ENCODE measurements around the gene NPTN. TPM values are rescaled to one million over a fixed set of nuclear protein-coding genes. Genes with fewer than 3 reads are reported as not detected.

NPTN gene
- total and polyA plus RNA-seq, 2 of the 13 experiments (the other 11 are each of a cell fraction or from before 2014, with no cell fraction given) = 78.0 to 110 TPM

DNA sequence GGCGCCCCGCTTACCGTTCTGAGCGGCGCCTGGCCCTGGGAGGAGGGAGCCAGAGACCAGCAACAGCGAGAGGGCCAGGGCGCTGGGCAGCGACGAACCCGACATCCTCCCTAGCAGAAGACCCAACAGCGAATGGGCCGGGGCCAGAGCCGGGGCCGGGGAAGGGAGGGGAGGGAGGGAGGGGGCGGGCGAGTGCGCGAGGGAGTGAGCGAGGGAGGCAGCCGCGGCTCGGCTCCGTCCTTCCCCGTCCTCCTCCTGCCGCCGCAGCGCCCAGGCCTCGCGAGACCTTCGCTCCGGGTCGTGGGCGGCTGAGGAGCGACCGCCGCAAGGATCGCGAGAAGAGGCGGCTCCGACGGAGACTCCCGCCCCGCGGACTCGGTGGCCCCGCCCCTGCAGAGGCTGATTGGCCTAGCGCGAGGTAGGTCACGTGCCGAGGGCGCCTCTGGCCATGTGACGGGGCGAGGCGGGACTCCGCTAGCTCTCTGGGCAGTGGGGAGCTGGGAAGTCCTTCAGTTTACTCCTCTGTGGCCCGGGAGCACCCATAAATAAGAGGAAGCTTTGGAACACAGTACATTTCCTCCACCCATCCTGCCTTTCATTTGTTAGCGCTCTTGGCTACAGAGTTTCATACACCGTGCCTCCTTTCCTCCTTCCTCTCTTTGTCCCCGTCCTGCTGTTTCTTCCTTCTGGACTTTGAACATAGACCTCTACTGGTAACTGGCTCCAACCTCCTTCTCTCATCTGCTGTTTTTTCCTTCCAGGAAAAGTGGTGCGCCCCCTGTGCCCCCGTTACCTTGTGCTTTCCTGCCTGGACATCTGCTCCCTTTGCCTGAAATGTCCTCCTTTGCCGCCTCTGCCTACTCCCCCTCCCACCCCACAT is at the start of gene NPTN (continued):
- 0 out of 2 replicates have a peak, but pooled peaks have one; percentile 54 for TF ChIP-seq CREB3 (CRISPR knock-in tag; IDR thresholded peaks at IDR 0.05)
- 0 out of 2 replicates have a peak, but pooled peaks have one; percentile 40 for TF ChIP-seq ZIK1 (CRISPR knock-in tag; IDR thresholded peaks at IDR 0.05; ENCODE audit: borderline replicate concordance, low read depth)
- TF ChIP-seq ZNF737 (CRISPR knock-in tag; IDR thresholded peaks at IDR 0.05; ENCODE audit: borderline replicate concordance) = no peak
- peak; percentile 73; the same call in 1 of the 2 replicates for TF ChIP-seq ZNF543 (CRISPR knock-in tag; IDR thresholded peaks at IDR 0.05)
- TF ChIP-seq SMAD9 (CRISPR knock-in tag; IDR thresholded peaks at IDR 0.05) = no peak
- TF ChIP-seq BCL6 (CRISPR knock-in tag; IDR thresholded peaks at IDR 0.05) = no peak
- TF ChIP-seq, protein P1, sequence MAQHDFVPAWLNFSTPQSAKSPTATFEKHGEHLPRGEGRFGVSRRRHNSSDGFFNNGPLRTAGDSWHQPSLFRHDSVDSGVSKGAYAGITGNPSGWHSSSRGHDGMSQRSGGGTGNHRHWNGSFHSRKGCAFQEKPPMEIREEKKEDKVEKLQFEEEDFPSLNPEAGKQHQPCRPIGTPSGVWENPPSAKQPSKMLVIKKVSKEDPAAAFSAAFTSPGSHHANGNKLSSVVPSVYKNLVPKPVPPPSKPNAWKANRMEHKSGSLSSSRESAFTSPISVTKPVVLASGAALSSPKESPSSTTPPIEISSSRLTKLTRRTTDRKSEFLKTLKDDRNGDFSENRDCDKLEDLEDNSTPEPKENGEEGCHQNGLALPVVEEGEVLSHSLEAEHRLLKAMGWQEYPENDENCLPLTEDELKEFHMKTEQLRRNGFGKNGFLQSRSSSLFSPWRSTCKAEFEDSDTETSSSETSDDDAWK (CRISPR knock-in tag; IDR thresholded peaks at IDR 0.05) = no peak
- TF ChIP-seq FOXJ3 (CRISPR knock-in tag; IDR thresholded peaks at IDR 0.05; ENCODE audit: borderline replicate concordance) = no peak
- TF ChIP-seq, protein P2, sequence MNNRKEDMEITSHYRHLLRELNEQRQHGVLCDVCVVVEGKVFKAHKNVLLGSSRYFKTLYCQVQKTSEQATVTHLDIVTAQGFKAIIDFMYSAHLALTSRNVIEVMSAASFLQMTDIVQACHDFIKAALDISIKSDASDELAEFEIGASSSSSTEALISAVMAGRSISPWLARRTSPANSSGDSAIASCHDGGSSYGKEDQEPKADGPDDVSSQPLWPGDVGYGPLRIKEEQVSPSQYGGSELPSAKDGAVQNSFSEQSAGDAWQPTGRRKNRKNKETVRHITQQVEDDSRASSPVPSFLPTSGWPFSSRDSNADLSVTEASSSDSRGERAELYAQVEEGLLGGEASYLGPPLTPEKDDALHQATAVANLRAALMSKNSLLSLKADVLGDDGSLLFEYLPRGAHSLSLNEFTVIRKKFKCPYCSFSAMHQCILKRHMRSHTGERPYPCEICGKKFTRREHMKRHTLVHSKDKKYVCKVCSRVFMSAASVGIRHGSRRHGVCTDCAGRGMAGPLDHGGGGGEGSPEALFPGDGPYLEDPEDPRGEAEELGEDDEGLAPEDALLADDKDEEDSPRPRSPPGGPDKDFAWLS (CRISPR knock-in tag; IDR thresholded peaks at IDR 0.05; ENCODE audit: borderline replicate concordance) = no peak
- 0 out of 4 replicates have a peak, but pooled peaks of 1 of the 2 experiments have one; percentile 43 for TF ChIP-seq NR2F1 (CRISPR knock-in tag; IDR thresholded peaks at IDR 0.05)
- TF ChIP-seq ISX (CRISPR knock-in tag; conservative IDR thresholded peaks at IDR 0.05) = no peak
- TF ChIP-seq, protein P3, sequence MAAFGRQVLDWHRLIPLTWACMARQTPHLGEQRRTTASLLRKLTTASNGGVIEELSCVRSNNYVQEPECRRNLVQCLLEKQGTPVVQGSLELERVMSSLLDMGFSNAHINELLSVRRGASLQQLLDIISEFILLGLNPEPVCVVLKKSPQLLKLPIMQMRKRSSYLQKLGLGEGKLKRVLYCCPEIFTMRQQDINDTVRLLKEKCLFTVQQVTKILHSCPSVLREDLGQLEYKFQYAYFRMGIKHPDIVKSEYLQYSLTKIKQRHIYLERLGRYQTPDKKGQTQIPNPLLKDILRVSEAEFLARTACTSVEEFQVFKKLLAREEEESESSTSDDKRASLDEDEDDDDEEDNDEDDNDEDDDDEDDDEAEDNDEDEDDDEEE (CRISPR knock-in tag; IDR thresholded peaks at IDR 0.05) = peak; percentile 54; the same call in 1 of the 2 replicates
- no peak for TF ChIP-seq ZNF564 (CRISPR knock-in tag; IDR thresholded peaks at IDR 0.05)
- no peak for TF ChIP-seq FUBP1 (CRISPR knock-in tag; IDR thresholded peaks at IDR 0.05; ENCODE audit: borderline replicate concordance)
- no peak for TF ChIP-seq ZKSCAN8 (CRISPR knock-in tag; IDR thresholded peaks at IDR 0.05; ENCODE audit: borderline replicate concordance)
- no peak for TF ChIP-seq SMARCC2 (IDR thresholded peaks at IDR 0.05)
- TF ChIP-seq ZNF143 (CRISPR knock-in tag; IDR thresholded peaks at IDR 0.05) = peak; percentile 58; the same call in 1 of the 2 replicates
- TF ChIP-seq ZNF3 (CRISPR knock-in tag; IDR thresholded peaks at IDR 0.05) = no peak
- TF ChIP-seq SPEN (CRISPR knock-in tag; IDR thresholded peaks at IDR 0.05; ENCODE audit: low read depth) = peak; percentile 92; the same call in 1 of the 2 replicates
- TF ChIP-seq NKX3-1 (CRISPR knock-in tag; IDR thresholded peaks at IDR 0.05) = no peak
- no peak for TF ChIP-seq MAFK (conservative IDR thresholded peaks at IDR 0.05 in 1 of 2, IDR thresholded peaks at IDR 0.05 in 1 of 2; ENCODE audit: low read length in 2 of 2)
- no peak for TF ChIP-seq ZNF33A (CRISPR knock-in tag; IDR thresholded peaks at IDR 0.05; ENCODE audit: borderline replicate concordance)

Measured in HepG2 (cell line).